ENCODE measurements around the gene KIF23. TPM values are rescaled to one million over a fixed set of nuclear protein-coding genes. Genes with fewer than 3 reads are reported as not detected.
A peak's percentile ranks its signal among the peaks of the same experiment; 100 is the strongest.

KIF23 gene
- total RNA-seq, 4 donors from 2014 or later, result 4.5 to 13.2 (median 8.9) TPM

- H3K4me3 ChIP-seq, result no peak overlapping the region
- H3K27me3 ChIP-seq, result no peaks in the 10 kb centered on the region
- no peaks in the 10 kb centered on the region for H3K9me3 ChIP-seq
- H3K4me1 ChIP-seq, result peaks cover 0 to 16% (median 3%) of the 10 kb centered on the region in 4 donors
- H3K27ac ChIP-seq, result no peak overlapping the region
- no peak for DNase-seq (ENCODE audit: low spot score in 2 of 2)
- TF ChIP-seq POLR2A (IDR thresholded peaks at IDR 0.05) (no peak), CTCF (IDR thresholded peaks at IDR 0.05) (no peak), EP300 (IDR thresholded peaks at IDR 0.05) (no peak)
- H3K36me3 ChIP-seq, result no peaks in the 10 kb centered on the region
Observed at GRCh38 chr15:69417581-69417980, 3.4 kb downstream of the KIF23 start.

- H3K4me1 ChIP-seq, result peaks cover 0 to 4% (median 0%) of the 10 kb centered on the region in 4 donors
- peaks cover 0 to under 1% (median 0%) of the 10 kb centered on the region in 3 donors for H3K36me3 ChIP-seq
- H3K27ac ChIP-seq, result peak overlapping the region in 2 of 4 donors; percentile 39 to 46
- H3K27me3 ChIP-seq, result no peaks in the 10 kb centered on the region
- DNase-seq (ENCODE audit: low spot score in 2 of 2), result no peak
- H3K4me3 ChIP-seq, result no peak overlapping the region
- H3K9me3 ChIP-seq, result no peaks in the 10 kb centered on the region
- no peak for TF ChIP-seq EP300 (IDR thresholded peaks at IDR 0.05)
- TF ChIP-seq CTCF (IDR thresholded peaks at IDR 0.05), result no peak
- no peak for TF ChIP-seq POLR2A (IDR thresholded peaks at IDR 0.05)
Observed at GRCh38 chr15:69421498-69421897, 7.3 kb downstream of the KIF23 start.

- WGBS, 2 donors, result 48 to 58% methylated on average over 4 of the region's 4 CpGs
- Histone ChIP-seq H3K27ac (peak overlapping the region in 2 of 4 donors; percentile 39 to 46), H3K9me3 (no peaks in the 10 kb centered on the region), H3K36me3 (peaks cover 0 to 9% (median 0%) of the 10 kb centered on the region in 3 donors), H3K4me3 (no peak overlapping the region), H3K4me1 (peaks cover 0 to 4% (median 0%) of the 10 kb centered on the region in 4 donors), H3K27me3 (no peaks in the 10 kb centered on the region)
- DNase-seq (ENCODE audit: low spot score in 2 of 2), result no peak
- TF ChIP-seq CTCF (IDR thresholded peaks at IDR 0.05), result no peak
- no peak for TF ChIP-seq POLR2A (IDR thresholded peaks at IDR 0.05)
- TF ChIP-seq EP300 (IDR thresholded peaks at IDR 0.05), result no peak
Observed at GRCh38 chr15:69422336-69422895, 8.3 kb downstream of the KIF23 start.

- 86 to 90% methylated on average over 2 of the region's 2 CpGs for WGBS, 2 donors
- no peak for TF ChIP-seq POLR2A (IDR thresholded peaks at IDR 0.05)
- no peak for TF ChIP-seq EP300 (IDR thresholded peaks at IDR 0.05)
- TF ChIP-seq CTCF (IDR thresholded peaks at IDR 0.05), result no peak
Observed at GRCh38 chr15:69424001-69424400, 9.9 kb downstream of the KIF23 start.

GRCh38 chr15:69424748-69425413 lies 10.7 kb downstream of the KIF23 start:
- peaks cover 0 to 13% (median 0%) of the 10 kb centered on the region in 3 donors for H3K36me3 ChIP-seq
- H3K27me3 ChIP-seq, result no peaks in the 10 kb centered on the region
- H3K4me1 ChIP-seq, result peaks cover 0 to 4% (median 0%) of the 10 kb centered on the region in 4 donors
- 94 to 100% methylated on average over 1 of the region's 1 CpG for WGBS, 2 donors
- DNase-seq (ENCODE audit: low spot score in 2 of 2), result no peak
- no peak overlapping the region for H3K27ac ChIP-seq
- TF ChIP-seq POLR2A (IDR thresholded peaks at IDR 0.05) (no peak), CTCF (IDR thresholded peaks at IDR 0.05) (no peak), EP300 (IDR thresholded peaks at IDR 0.05) (no peak)
- H3K9me3 ChIP-seq, result no peaks in the 10 kb centered on the region
- H3K4me3 ChIP-seq, result no peak overlapping the region

More at GRCh38 chr15:69424001-69424400, 9.9 kb downstream of the KIF23 start:
- Histone ChIP-seq H3K4me1 (peaks cover 0 to 4% (median 0%) of the 10 kb centered on the region in 4 donors), H3K27ac (no peak overlapping the region), H3K27me3 (no peaks in the 10 kb centered on the region), H3K4me3 (no peak overlapping the region), H3K9me3 (no peaks in the 10 kb centered on the region), H3K36me3 (peaks cover 0 to 13% (median 0%) of the 10 kb centered on the region in 3 donors)
- DNase-seq (ENCODE audit: low spot score in 2 of 2), result no peak
